GM21367 (cell line): ENCODE data around the gene FRMD4A.
"Not testable (repeated sequence)": the region's sequence is repeated elsewhere in the genome, so short reads cannot be mapped to it uniquely, and the experiment has no call there.

Experiments used
- ATAC-seq: cut with Tn5 transposase; IDR thresholded peaks from one replicate; pipeline ENCODE4 v1.9.1; 2021; ENCODE audit not compliant: unreplicated experiment

Gene FRMD4A

DNA sequence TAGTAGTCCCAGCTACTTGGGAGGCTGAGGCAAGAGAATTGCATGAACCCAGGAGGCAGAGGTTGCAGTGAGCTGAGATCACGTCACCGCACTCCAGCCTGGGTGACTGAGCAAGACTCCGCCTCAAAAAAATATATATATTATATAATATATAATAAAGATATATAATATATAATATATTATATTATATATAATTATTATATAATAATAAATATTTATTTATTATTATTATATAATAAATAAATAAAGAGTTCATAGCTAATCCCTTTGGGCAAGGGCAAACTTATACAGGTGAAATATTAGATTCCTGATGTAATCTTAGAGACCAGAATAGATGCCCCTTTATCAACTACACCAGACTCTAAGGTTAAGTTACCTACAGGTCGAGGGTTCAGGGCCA lies 558.7 kb downstream of the FRMD4A start:
- no peak for ATAC-seq

DNA sequence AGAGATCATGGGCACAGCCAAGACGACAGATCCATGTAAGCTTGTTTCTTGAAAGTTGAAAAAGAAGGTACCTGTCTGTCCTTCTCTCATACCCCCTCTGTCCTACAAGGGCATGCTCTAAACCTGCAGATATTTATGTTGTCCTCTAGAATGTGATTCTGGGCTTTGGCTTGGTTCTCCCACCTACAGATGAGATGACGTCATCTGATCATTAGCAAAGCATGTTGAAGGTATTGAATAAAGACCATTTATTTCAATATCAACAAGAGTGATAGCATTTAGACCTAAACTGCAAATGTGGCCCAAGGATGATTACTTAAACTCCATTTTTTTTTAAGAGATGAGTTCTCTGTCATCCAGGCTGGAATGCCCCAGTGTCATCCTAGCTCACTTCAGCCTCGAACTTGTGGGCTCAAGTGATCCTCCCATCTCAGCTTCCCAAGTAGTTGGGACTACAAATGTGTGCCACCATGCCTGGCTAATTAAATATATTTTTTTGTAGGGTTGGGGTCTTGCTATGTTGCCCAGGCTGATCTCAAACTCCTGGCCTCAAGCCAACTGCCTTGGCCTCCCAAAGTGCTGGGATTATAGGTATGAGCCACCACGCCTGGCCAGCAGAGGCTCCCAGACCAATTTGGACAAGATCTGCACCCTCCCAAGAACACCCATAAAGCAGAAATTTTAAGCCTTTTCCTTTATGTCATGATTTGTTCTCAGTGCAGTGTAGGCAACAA lies 559.8 kb downstream of the FRMD4A start:
- ATAC-seq, result no peak

DNA sequence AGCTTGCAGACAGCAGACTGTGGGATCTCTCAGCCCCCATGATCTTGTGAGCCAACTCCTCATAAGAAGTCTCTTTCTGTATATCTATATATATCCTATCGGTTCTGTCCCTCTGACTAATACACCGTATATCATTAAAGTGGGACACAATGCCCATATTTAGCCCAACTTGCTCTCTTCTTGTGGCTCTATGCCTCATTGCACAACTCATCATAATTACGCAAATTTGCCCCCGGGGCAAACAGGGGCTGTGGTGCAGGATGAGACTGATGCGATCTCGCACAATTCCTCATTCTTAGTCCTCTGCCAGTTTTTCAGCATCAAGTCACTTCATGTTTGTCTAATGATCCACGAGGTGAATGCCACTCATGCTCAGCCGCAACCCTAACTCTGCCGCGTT lies 560.8 kb downstream of the FRMD4A start:
- ATAC-seq, result no peak

DNA sequence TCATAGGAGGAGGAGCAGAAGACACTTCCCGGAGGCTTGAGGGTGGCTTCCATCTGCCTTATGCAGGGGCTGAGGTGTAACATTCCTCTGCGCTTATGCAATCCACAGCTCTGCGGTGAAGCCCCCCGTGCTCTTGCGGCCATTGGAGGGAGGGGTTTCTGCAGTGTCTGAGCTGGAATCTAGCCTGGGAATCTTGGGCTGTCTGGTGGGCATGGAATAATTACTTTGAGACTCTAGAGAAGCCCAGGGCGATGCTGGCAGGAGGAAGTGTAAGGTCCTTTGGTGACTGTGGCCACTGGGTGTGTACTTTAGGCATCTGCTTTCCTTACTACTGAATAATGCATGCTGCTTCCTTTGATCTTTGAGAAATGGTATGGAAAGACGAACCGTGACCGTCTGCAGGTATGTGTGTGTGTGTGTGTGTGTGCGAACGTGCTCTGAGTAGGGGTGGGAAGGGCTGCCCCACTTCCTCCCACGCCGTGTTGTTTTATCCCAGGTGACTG lies 563.0 kb downstream of the FRMD4A start:
- no peak for ATAC-seq

DNA sequence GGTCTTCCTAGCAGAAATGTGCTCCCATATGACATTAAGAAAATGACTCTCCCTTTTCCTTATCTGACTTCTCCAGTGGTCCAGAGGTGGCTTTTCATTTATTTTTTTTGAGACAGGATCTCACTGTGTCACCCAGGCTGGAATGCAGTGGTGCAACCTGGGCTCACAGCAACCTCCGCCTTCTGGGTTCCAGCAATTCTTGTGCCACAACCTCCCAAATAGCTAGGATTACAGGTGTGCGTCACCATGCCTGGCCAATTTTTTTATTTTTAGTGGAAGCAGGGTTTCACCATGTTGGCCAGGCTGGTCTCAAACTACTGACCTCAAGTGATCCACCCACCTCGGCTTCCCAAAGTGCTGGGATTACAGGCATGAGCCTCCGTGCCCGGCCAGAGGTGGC lies 563.6 kb downstream of the FRMD4A start:
- ATAC-seq, result not testable (repeated sequence)

GRCh38 chr10:13765641-13766341 lies 564.9 kb downstream of the FRMD4A start:
- no peak for ATAC-seq

DNA sequence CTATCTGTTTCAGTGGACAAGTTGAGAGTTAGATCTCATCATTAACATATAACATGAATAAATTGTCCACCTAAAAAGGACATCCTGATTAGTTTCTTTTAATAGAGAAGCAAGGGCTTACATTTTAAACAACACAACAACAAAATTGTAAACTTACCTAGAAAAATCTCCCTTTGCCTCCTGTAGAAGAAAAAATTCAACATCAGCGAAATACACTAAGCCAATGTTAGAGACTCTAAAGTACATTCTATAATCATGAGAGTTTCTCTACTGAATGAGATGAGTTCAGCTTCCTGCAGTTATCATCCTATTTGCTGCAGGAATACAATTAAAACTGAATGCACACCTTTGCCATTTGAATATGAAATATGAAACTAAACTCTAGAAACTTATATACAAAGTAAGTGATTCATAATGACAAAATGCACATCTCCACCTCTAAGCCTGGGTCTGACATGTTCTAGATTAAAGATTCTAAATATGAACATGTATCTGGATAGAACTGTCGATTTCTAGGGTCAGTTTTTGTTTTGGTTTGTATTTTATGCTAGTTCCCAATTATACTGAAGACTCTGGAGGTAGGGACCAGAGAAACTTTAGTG lies 569.1 kb downstream of the FRMD4A start:
- no peak for ATAC-seq

DNA sequence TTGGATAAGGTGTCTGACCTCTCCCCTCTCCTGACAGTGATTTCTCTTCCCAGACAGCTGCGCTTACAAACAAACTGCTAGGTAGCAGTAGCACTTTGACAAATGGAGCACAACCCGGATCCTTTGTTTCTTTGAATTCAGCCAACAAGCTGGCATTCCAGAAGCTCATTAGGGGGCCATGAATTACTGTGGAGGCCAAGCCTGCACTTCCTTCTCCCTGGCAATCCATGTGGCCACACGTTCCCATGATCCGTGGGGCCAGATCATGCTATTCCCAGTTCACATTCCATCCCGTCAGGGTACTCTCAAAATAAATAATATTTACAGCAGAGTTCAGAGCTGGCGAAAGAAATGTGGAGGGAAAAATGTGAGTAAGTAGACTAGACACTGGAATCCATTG lies 571.6 kb downstream of the FRMD4A start:
- ATAC-seq, result no peak

- ATAC-seq, result no peak
Measured at GRCh38 chr10:13758756-13759155, 572.0 kb downstream of the FRMD4A start.

- no peak for ATAC-seq
Measured at GRCh38 chr10:13758312-13758711, 572.4 kb downstream of the FRMD4A start.

DNA sequence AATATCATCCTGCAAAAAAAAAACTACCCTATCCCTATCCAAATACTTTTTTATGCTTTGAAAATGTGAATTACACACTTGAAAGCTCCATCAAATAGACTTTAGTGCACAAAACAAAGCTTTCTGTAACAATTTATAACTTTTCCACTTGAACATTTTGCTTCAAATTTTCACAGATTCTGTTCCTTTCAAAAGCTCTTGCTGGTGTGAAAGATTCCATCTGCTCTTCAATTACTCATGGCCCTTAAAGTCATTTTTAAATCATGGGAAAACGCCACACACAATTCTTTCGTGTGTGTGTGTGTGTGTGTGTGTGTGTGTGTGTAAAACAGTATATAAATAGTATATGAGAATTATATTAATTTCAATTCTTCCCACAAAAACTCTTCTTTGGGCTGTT lies 576.4 kb downstream of the FRMD4A start:
- ATAC-seq, result no peak

- no peak for ATAC-seq
Measured at GRCh38 chr10:13751191-13751764, 579.4 kb downstream of the FRMD4A start.

- ATAC-seq, result no peak
Measured at GRCh38 chr10:13750299-13751190, 580.2 kb downstream of the FRMD4A start.

DNA sequence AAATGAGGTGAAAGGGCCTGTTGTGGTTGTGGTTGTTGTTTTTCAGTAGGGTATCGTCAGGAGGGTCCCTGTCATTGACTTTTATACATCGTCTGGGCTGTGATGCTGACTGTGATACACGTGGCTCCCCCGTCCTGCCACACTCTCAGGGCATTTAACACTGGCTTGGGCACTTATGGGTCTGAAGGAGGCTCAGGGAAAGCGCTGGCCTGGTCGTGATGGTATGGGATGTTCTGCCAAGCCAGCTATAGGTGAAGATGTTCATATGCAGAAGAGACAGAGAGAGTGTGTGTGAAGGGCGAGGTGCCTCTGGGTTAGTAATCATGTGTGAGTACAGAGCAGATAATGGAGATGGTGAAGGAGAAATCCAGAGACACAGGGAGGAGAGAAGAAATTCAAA lies 585.5 kb downstream of the FRMD4A start:
- no peak for ATAC-seq

- no peak for ATAC-seq
Measured at GRCh38 chr10:13743963-13744362, 586.8 kb downstream of the FRMD4A start.

GRCh38 chr10:13743101-13743693 lies 587.5 kb downstream of the FRMD4A start:
- ATAC-seq, result no peak

DNA sequence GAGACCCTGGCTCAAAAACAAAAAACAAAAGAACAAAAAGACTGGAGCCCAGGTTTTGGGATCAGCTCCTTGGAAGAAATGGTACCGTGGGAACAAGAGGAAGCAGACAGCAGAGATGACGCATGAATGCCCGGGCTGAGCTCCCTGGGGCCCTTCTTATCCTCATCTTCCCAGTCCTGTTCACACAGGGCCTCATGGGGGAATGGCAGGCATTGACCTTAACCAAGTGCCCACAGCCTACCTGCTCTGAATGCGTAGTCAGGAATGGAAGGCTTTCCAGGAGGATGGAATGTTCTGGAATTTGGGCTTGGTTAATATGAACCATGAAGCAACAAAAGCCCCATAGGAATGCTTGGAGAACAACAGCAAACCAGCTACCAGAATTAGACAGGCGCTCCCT lies 589.3 kb downstream of the FRMD4A start:
- no peak for ATAC-seq

- no peak for ATAC-seq
Measured at GRCh38 chr10:13740461-13740860, 590.3 kb downstream of the FRMD4A start.

GRCh38 chr10:13739183-13739582 lies 591.5 kb downstream of the FRMD4A start:
- no peak for ATAC-seq

GRCh38 chr10:13736506-13736905 lies 594.2 kb downstream of the FRMD4A start:
- ATAC-seq, result no peak
